Calu3 (cell line): ENCODE data around the gene LRRC38. TPM values are rescaled to one million over a fixed set of nuclear protein-coding genes. Genes with fewer than 3 reads are reported as not detected.

Experiments
- BruUV-seq: library from RNA; stranded (reverse); fragments of 400-500 nt; replicated peaks from 2 replicates; lab custom pipeline; 2021; lab: Mats Ljungman, UMichigan
- CTCF ChIA-PET: fragments of 300-600 bp; sonication (Branson Sonifier 250); formaldehyde crosslinking; loops from one replicate; lab custom pipeline; 2022; ENCODE audit warnings: antibody characterized with exemption; lab: Charles Lee
- DNase-seq: peaks from one replicate; pipeline ENCODE4 v3.0.0; 2022
- H3K27ac Mint-ChIP-seq: one replicate; pipeline ENCODE4 v1.8.0; 2022; ENCODE audit warnings: mixed read lengths; ENCODE audit not compliant: unreplicated experiment
- H3K27me3 Mint-ChIP-seq: one replicate; pipeline ENCODE4 v1.8.0; 2022; ENCODE audit warnings: mixed read lengths; ENCODE audit not compliant: unreplicated experiment
- H3K36me3 Mint-ChIP-seq: one replicate; pipeline ENCODE4 v1.8.0; 2022; ENCODE audit warnings: mild to moderate bottlenecking, moderate library complexity, mixed read lengths; ENCODE audit not compliant: insufficient read depth, unreplicated experiment
- H3K4me1 Mint-ChIP-seq: one replicate; pipeline ENCODE4 v1.8.0; 2022; ENCODE audit warnings: mild to moderate bottlenecking, low read depth, mixed read lengths; ENCODE audit not compliant: unreplicated experiment
- H3K4me3 Mint-ChIP-seq: one replicate; pipeline ENCODE4 v1.8.0; 2022; ENCODE audit warnings: mild to moderate bottlenecking, low read depth, moderate library complexity, mixed read lengths; ENCODE audit not compliant: unreplicated experiment
- H3K9me3 Mint-ChIP-seq: one replicate; pipeline ENCODE4 v1.8.0; 2022; ENCODE audit warnings: low read depth, mixed read lengths; ENCODE audit not compliant: unreplicated experiment
- intact Hi-C: fragments of 100-400 bp; cut with micrococcal nuclease; formaldehyde crosslinking; loops from one replicate; pipeline ENCODE4 v1.10.0; 2022; ENCODE audit not compliant: unreplicated experiment
- total RNA-seq: library from RNA; stranded (reverse); gene quantifications from 2 replicates; pipeline ENCODE4 v1.2.3, GENCODE V29; 2022
- TF ChIP-seq, protein P1 (sequence below): fragments of 200-600 bp; IDR thresholded peaks from one replicate; pipeline ENCODE4 v1.8.0; 2022; ENCODE audit warnings: antibody characterized with exemption; ENCODE audit not compliant: unreplicated experiment

LRRC38 gene
- total RNA-seq, 1 experiment from 2014 or later = not detected

DNA sequence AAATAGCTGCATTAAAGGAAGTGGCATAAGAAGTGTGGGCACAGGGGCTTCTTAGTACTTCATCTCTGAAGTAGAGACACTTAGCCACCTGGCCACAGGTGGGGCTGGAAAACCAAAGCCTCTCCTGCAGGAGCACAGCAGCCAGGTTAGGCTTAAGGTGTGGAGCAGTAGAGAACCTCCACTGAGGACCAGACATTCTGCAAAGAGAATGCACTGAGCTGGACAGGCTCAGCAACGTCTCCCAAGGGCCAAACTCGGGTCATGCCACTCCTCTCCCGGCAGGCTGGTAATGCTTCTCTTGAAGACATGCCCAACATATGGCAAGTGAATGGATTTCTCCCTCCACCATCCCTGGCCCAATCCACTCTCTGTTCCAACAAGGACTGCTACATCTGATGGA, 33.0 kb upstream of the LRRC38 start:
- Mint-ChIP-seq H3K27ac (no peak overlapping the region), H3K27me3 (no peaks in the 10 kb centered on the region), H3K4me1 (no peaks in the 10 kb centered on the region), H3K9me3 (peaks cover 20% of the 10 kb centered on the region), H3K36me3 (no peaks in the 10 kb centered on the region), H3K4me3 (no peak overlapping the region)
- DNase-seq = no peak
- CTCF ChIA-PET = no interaction called here
- BruUV-seq = no TSS peak
- intact Hi-C loops = no loop called here
- TF ChIP-seq, protein P1, sequence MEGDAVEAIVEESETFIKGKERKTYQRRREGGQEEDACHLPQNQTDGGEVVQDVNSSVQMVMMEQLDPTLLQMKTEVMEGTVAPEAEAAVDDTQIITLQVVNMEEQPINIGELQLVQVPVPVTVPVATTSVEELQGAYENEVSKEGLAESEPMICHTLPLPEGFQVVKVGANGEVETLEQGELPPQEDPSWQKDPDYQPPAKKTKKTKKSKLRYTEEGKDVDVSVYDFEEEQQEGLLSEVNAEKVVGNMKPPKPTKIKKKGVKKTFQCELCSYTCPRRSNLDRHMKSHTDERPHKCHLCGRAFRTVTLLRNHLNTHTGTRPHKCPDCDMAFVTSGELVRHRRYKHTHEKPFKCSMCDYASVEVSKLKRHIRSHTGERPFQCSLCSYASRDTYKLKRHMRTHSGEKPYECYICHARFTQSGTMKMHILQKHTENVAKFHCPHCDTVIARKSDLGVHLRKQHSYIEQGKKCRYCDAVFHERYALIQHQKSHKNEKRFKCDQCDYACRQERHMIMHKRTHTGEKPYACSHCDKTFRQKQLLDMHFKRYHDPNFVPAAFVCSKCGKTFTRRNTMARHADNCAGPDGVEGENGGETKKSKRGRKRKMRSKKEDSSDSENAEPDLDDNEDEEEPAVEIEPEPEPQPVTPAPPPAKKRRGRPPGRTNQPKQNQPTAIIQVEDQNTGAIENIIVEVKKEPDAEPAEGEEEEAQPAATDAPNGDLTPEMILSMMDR = no peak

DNA sequence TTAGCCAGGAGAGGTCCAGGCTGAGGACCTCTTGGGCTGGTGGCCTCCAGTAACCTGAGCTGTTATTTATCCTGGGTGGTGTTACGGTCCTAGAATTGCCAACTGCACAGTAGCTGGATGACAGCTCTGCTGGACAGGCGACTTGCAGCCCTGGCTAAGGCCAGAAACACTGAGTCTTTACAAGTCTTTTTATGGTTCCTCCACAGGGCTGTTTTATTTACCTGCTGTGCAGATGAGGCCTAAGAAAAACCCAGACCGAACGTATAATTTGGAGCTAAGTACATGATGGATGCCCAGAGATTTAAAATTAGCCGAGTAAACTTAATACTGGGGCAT, 30.4 kb upstream of the LRRC38 start:
- H3K27ac Mint-ChIP-seq = no peak overlapping the region
- no TSS peak for BruUV-seq
- CTCF ChIA-PET = no interaction called here
- H3K36me3 Mint-ChIP-seq = no peaks in the 10 kb centered on the region
- no peak overlapping the region for H3K4me3 Mint-ChIP-seq
- no peaks in the 10 kb centered on the region for H3K27me3 Mint-ChIP-seq
- TF ChIP-seq, protein P1 = no peak
- peaks cover 13% of the 10 kb centered on the region for H3K9me3 Mint-ChIP-seq
- DNase-seq = no peak
- intact Hi-C loops = no loop called here
- H3K4me1 Mint-ChIP-seq = no peaks in the 10 kb centered on the region

DNA sequence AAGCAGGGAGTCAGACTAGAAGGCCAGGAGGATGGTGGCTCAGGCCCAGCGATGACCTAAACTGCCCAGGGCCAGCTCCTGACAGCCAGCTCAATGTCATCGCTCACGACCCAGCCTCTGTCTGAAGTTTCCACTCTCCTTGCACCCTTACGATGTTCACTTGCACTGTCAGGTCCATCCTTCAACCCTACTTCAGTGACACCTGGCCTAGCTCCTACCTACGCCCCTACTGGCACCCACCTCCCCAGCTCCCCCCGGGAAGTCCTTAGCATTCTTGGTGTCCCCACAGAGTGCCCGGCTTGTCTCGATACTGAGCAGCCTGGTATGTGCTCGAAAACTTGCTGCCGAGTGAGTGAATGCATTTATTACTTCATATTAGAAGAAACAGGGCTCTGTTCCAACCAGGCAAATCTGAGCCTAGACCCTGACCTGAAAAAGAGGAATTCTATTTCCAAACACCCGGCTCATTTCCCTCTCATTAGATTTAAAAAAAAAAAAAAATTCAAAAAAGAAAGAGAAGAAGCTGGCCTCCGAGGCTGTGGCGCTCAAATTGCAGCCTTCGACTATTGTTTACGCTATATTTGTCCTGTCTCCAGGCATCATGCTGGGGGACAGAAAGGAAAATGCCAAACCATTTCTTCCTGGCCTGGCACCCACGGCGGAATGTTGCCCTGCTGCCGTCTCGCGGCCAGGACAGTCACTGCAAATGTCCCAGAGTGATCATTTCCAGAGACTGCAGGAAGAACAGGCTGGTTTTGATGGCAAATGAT, 29.8 kb upstream of the LRRC38 start:
- no peak for DNase-seq
- Mint-ChIP-seq H3K4me1 (no peaks in the 10 kb centered on the region), H3K9me3 (peaks cover 11% of the 10 kb centered on the region), H3K36me3 (no peaks in the 10 kb centered on the region), H3K27ac (no peak overlapping the region), H3K27me3 (no peaks in the 10 kb centered on the region), H3K4me3 (no peak overlapping the region)
- TF ChIP-seq, protein P1 = no peak
- intact Hi-C loops = no loop called here
- CTCF ChIA-PET = no interaction called here
- BruUV-seq = no TSS peak

DNA sequence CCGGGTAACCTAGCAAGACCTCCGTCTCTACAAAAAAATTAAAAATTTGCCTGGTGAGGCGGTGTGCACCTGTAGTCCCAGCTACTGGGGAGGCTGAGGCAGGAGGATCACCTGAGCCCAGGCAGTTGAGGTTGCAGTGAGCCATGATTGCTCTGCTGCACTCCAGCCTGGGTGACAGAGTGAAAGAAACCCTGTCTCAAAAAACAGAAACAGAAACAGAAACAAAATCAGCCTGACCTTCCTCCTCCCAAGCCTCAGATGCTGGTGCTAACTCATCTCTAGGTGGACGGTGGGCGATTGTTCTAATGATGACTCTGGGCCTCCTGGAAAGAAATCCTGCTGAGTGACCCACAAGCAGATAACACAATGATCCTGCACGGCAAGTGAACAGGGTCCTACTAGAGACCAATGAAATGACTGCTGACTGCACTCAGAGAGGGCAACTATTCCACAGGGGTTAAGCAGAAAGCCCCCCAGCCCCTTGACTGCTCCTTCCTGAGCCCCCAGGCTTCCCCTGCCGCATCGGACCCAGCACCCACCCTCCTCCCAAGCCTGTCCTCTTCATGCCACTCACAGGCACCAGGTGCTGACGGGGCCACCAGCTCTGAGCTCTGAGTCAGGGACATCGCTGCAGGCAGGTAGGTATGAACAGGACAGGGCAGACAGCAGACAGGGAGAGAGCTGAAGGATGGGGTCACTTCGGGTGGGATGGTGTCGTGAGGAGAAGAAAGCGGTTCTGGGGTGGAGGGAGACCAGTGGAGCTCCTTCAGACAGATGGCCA, 27.8 kb upstream of the LRRC38 start:
- TF ChIP-seq, protein P1 = no peak
- Mint-ChIP-seq H3K4me3 (no peak overlapping the region), H3K27ac (no peak overlapping the region), H3K4me1 (no peaks in the 10 kb centered on the region), H3K27me3 (no peaks in the 10 kb centered on the region), H3K36me3 (no peaks in the 10 kb centered on the region), H3K9me3 (peaks cover 7% of the 10 kb centered on the region)
- CTCF ChIA-PET = no interaction called here
- intact Hi-C loops = no loop called here
- DNase-seq = no peak
- no TSS peak for BruUV-seq
